Mucosa of stomach (tissue), 1 donor: ENCODE data around the gene COG2.

ENCODE experiments used
- H3K27me3 ChIP-seq: one replicate; pipeline ENCODE4 v1.7.0; 2013; ENCODE audit warnings: mild to moderate bottlenecking, low read length; ENCODE audit not compliant: control insufficient read depth, insufficient read depth
- H3K36me3 ChIP-seq: one replicate; pipeline ENCODE4 v1.7.0; 2013; ENCODE audit warnings: low read length; ENCODE audit not compliant: control insufficient read depth, insufficient read depth
- H3K4me1 ChIP-seq: one replicate; pipeline ENCODE4 v1.7.0; 2013; ENCODE audit warnings: mild to moderate bottlenecking, low read length; ENCODE audit not compliant: control insufficient read depth, insufficient read depth
- H3K4me3 ChIP-seq: one replicate; pipeline ENCODE4 v1.7.0; 2013; ENCODE audit warnings: low read length
- H3K9ac ChIP-seq: one replicate; pipeline ENCODE4 v1.7.0; 2013; ENCODE audit warnings: mild to moderate bottlenecking, low read length, moderate library complexity
- H3K9me3 ChIP-seq: one replicate; pipeline ENCODE4 v1.7.0; 2013; ENCODE audit warnings: mild to moderate bottlenecking, low read length, moderate library complexity; ENCODE audit not compliant: control insufficient read depth
- donor health status: Pancreatic carcinoma.

The COG2 gene

GRCh38 chr1:230682274-230682673 lies 40.0 kb downstream of the COG2 start:
- Histone ChIP-seq H3K9ac (no peak overlapping the region), H3K36me3 (peaks cover 12% of the 10 kb centered on the region), H3K4me1 (no peaks in the 10 kb centered on the region), H3K27me3 (no peaks in the 10 kb centered on the region), H3K9me3 (no peaks in the 10 kb centered on the region), H3K4me3 (no peak overlapping the region)

DNA sequence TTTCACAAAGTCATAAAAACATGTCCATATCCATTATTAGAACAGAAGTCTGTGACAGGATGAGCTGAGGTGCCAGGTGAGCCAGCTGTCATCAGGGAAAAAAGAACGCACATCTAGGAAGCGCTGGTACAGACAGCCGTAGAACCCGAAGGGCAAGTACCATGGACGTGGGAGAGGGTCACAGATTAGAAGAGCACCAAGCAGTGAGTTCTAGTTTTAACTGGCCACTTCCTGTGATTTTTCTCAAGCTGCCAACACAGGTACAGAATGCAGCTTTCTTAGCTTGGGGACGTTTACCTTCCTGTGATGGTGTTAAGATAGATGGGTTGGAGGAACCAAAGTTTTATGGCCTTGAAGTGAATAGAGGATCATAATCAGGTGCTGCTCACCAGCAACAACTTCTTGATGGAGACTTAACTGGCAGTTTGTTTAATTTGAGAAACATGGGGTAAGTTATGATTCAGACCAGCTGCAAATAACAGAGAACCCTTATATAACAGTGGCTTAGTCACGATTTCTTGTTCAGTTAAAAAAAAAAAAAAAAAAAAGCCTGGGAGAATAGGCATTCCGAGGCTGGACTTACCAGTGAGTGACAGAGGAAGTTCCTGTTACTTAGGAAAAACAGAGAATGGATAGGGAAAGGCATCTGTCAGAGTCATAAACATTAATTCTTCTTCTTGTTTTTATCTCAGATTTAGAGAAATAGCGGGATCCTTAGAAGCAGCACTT lies 40.8 kb downstream of the COG2 start:
- Histone ChIP-seq H3K9ac (no peak overlapping the region), H3K9me3 (no peaks in the 10 kb centered on the region), H3K4me1 (no peaks in the 10 kb centered on the region), H3K36me3 (peaks cover 12% of the 10 kb centered on the region), H3K27me3 (no peaks in the 10 kb centered on the region), H3K4me3 (no peak overlapping the region)

- Histone ChIP-seq H3K9ac (no peak overlapping the region), H3K9me3 (no peaks in the 10 kb centered on the region), H3K4me1 (no peaks in the 10 kb centered on the region), H3K36me3 (peaks cover 12% of the 10 kb centered on the region), H3K4me3 (no peak overlapping the region), H3K27me3 (no peaks in the 10 kb centered on the region)
Measured at GRCh38 chr1:230684146-230684545, 41.9 kb downstream of the COG2 start.

GRCh38 chr1:230684998-230685397 lies 42.7 kb downstream of the COG2 start:
- no peak overlapping the region for H3K9ac ChIP-seq
- H3K4me3 ChIP-seq, result no peak overlapping the region
- no peaks in the 10 kb centered on the region for H3K4me1 ChIP-seq
- no peaks in the 10 kb centered on the region for H3K27me3 ChIP-seq
- H3K36me3 ChIP-seq, result peaks cover 13% of the 10 kb centered on the region
- H3K9me3 ChIP-seq, result no peaks in the 10 kb centered on the region

- peaks cover 17% of the 10 kb centered on the region for H3K36me3 ChIP-seq
Measured at GRCh38 chr1:230686747-230687146, 44.5 kb downstream of the COG2 start.

DNA sequence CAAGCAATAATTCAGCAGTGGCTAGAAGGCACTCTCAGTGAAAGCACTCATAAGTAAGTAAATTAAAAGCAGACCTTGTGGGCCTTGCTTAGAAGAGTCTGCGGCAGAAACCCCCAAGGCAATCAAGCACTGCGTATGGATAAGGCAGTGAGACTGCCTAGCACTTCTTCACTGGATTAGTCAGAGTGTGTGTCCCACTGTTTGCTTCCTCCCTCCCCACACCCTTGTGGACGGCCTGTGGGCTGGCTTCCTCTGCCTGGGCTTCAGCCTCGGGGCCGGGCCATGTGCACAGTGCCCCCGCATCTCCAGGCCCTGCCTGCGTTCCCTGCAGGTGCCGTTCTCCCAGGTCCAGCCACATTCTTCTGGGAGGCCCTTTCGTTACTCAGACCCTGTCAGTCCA lies 47.8 kb downstream of the COG2 start:
- Histone ChIP-seq H3K27me3 (no peaks in the 10 kb centered on the region), H3K4me3 (no peak overlapping the region), H3K36me3 (peaks cover 9% of the 10 kb centered on the region), H3K9ac (no peak overlapping the region), H3K4me1 (no peaks in the 10 kb centered on the region), H3K9me3 (no peaks in the 10 kb centered on the region)

More at GRCh38 chr1:230686747-230687146, 44.5 kb downstream of the COG2 start:
- no peaks in the 10 kb centered on the region for H3K4me1 ChIP-seq
- H3K4me3 ChIP-seq, result no peak overlapping the region
- no peaks in the 10 kb centered on the region for H3K9me3 ChIP-seq
- H3K27me3 ChIP-seq, result no peaks in the 10 kb centered on the region
- H3K9ac ChIP-seq, result no peak overlapping the region

DNA sequence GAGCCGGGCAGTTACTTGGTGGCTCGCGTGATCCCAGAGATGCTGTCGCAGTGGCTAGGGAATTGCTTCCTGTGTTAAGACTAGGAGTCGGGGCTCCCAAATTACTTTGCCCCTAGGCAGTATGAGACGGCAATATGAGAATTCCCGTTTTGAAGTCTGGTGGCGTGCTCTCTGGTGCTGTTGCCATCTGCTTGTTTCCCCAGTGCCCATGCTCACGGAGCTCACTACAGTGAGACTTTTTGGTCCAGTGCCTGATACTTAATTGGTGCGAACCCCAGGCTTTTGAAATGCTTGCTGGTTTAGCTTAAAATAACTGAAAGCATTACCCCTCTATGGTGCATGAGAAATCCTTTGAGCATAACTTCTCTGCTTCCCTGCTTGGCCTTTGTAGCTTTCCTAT lies 49.3 kb downstream of the COG2 start:
- Histone ChIP-seq H3K27me3 (no peaks in the 10 kb centered on the region), H3K4me3 (no peak overlapping the region), H3K9ac (no peak overlapping the region), H3K9me3 (no peaks in the 10 kb centered on the region), H3K4me1 (no peaks in the 10 kb centered on the region), H3K36me3 (peaks cover 9% of the 10 kb centered on the region)

GRCh38 chr1:230693221-230693620 lies 50.9 kb downstream of the COG2 start:
- Histone ChIP-seq H3K9me3 (no peaks in the 10 kb centered on the region), H3K9ac (no peak overlapping the region), H3K27me3 (no peaks in the 10 kb centered on the region), H3K4me1 (no peaks in the 10 kb centered on the region), H3K36me3 (peaks cover 9% of the 10 kb centered on the region), H3K4me3 (no peak overlapping the region)

GRCh38 chr1:230693777-230694176 lies 51.5 kb downstream of the COG2 start:
- H3K4me1 ChIP-seq, result no peaks in the 10 kb centered on the region
- no peak overlapping the region for H3K9ac ChIP-seq
- peaks cover 9% of the 10 kb centered on the region for H3K36me3 ChIP-seq
- H3K27me3 ChIP-seq, result no peaks in the 10 kb centered on the region
- no peaks in the 10 kb centered on the region for H3K9me3 ChIP-seq
- H3K4me3 ChIP-seq, result no peak overlapping the region

DNA sequence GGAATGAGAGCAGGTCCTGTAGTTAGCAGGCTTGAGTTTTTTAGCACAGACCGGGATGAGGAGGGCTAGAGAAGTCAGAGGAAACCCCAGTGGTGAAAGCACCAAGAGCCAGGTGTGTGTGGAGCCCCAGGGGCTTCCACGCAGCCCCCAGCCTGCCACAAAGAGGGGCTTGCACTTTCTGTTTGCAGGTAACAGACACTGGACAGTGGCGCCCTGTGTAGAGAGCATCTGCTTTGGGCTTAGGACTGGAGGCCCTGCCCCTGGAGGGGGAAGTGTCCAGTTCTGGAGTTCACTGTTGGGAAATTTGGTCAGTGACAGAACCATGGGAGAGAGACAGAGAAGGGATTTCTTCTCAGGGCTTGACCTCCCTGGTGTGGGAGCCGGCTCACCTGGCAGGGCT lies 52.2 kb downstream of the COG2 start:
- H3K9me3 ChIP-seq, result no peaks in the 10 kb centered on the region
- peaks cover 7% of the 10 kb centered on the region for H3K36me3 ChIP-seq
- no peak overlapping the region for H3K9ac ChIP-seq
- no peaks in the 10 kb centered on the region for H3K27me3 ChIP-seq
- no peaks in the 10 kb centered on the region for H3K4me1 ChIP-seq
- H3K4me3 ChIP-seq, result no peak overlapping the region

GRCh38 chr1:230694991-230695390 lies 52.7 kb downstream of the COG2 start:
- no peaks in the 10 kb centered on the region for H3K4me1 ChIP-seq
- peaks cover 4% of the 10 kb centered on the region for H3K36me3 ChIP-seq

DNA sequence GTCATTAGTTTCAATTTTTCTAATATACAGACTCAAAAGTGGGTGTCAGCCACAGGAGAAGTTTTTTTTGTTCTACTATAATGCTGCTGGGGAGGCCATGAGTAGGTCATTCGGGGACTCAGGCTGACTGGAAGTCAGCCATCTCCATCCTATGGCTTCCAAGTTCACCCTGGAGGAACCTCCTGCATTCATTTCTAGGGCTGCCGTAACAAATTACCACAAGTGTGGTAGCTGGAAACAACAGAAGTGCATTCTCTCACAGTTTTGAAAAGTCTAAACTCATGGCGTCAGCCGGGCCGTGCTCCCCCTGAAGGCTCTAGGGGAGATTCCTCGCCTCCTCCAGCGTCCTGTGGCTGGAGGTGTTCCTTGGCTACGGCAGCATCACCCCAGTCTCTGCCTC lies 53.9 kb downstream of the COG2 start:
- no peaks in the 10 kb centered on the region for H3K36me3 ChIP-seq
- no peak overlapping the region for H3K9ac ChIP-seq
- H3K4me1 ChIP-seq, result no peaks in the 10 kb centered on the region
- H3K9me3 ChIP-seq, result no peaks in the 10 kb centered on the region
- H3K27me3 ChIP-seq, result no peaks in the 10 kb centered on the region
- H3K4me3 ChIP-seq, result no peak overlapping the region

More at GRCh38 chr1:230694991-230695390, 52.7 kb downstream of the COG2 start:
- H3K4me3 ChIP-seq, result no peak overlapping the region
- no peaks in the 10 kb centered on the region for H3K27me3 ChIP-seq
- no peak overlapping the region for H3K9ac ChIP-seq
- no peaks in the 10 kb centered on the region for H3K9me3 ChIP-seq
